Transverse colon (tissue), 4 donors: Measurements from ENCODE around the gene FAM193B.

Experiments
- EP300 ChIP-seq: sonication (generic); formaldehyde crosslinking; IDR thresholded peaks from one replicate; pipeline ENCODE4 v1.6.1; 2017; ENCODE audit warnings: antibody characterized with exemption, low read depth
- POLR2A ChIP-seq: fragments of 450-650 bp; IDR thresholded peaks from one replicate; pipeline ENCODE4 v1.6.1; 2016; ENCODE audit warnings: antibody characterized with exemption, mild to moderate bottlenecking, moderate library complexity
- POLR2AphosphoS5 ChIP-seq, 3 donors: sonication (generic); formaldehyde crosslinking; IDR thresholded peaks; one replicate each; pipeline ENCODE4 v1.6.1; 2016; ENCODE audit warnings: antibody characterized with exemption in 3 of 3
- TF ChIP-seq, protein P1 (sequence below), 5 experiments: fragments of 200-600 bp in 3 of 5; fragments of 450-650 bp in 2 of 5; sonication (generic) in 3 of 5; IDR thresholded peaks; 1 replicate in 2 of 5; 2 replicates in 3 of 5; pipeline ENCODE4 v1.5.1; 2016 to 2017; ENCODE audit warnings: antibody characterized with exemption in 5 of 5, inconsistent platforms in 3 of 5, mild to moderate bottlenecking in 2 of 5, moderate library complexity in 1 of 5

DNA sequence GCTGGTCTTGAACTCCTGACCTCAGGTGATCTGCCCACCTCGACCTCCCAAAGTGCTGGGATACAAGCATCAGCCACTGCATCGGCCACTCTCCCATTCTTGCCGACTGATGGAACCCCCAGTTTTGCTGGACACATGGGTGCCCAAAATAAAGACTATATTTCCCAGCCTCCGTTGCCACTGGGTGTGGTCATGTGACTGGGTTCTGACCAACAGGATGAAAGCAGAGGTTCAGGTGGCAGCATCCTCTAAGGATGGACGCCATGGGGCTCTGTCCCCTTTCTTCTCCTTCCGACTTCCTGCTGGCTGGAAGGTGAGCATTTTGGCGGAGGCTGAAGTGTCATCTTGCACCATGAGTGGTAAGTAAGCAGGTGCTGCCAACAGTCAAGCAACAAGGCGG lies 67.2 kb downstream of the FAM193B start:
- TF ChIP-seq, protein P1, sequence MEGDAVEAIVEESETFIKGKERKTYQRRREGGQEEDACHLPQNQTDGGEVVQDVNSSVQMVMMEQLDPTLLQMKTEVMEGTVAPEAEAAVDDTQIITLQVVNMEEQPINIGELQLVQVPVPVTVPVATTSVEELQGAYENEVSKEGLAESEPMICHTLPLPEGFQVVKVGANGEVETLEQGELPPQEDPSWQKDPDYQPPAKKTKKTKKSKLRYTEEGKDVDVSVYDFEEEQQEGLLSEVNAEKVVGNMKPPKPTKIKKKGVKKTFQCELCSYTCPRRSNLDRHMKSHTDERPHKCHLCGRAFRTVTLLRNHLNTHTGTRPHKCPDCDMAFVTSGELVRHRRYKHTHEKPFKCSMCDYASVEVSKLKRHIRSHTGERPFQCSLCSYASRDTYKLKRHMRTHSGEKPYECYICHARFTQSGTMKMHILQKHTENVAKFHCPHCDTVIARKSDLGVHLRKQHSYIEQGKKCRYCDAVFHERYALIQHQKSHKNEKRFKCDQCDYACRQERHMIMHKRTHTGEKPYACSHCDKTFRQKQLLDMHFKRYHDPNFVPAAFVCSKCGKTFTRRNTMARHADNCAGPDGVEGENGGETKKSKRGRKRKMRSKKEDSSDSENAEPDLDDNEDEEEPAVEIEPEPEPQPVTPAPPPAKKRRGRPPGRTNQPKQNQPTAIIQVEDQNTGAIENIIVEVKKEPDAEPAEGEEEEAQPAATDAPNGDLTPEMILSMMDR (IDR thresholded peaks at IDR 0.05) = no peak
- TF ChIP-seq POLR2A (no peak), POLR2AphosphoS5 (IDR thresholded peaks at IDR 0.05) (no peak), EP300 (no peak)
